Lower leg skin (tissue), 3 donors: ENCODE data around the gene CPA1.

Source experiments
- POLR2A ChIP-seq, 2 donors: fragments of 450-650 bp; IDR thresholded peaks; one replicate each; pipeline ENCODE4 v1.6.1; 2016 to 2017; ENCODE audit warnings: antibody characterized with exemption in 2 of 2, mild to moderate bottlenecking in 1 of 2, moderate library complexity in 1 of 2
- TF ChIP-seq, protein P1 (sequence below), 3 donors: fragments of 450-650 bp; IDR thresholded peaks; one replicate each; pipeline ENCODE4 v1.5.1; 2016; ENCODE audit warnings: antibody characterized with exemption in 3 of 3, mild to moderate bottlenecking in 3 of 3, moderate library complexity in 2 of 3

DNA sequence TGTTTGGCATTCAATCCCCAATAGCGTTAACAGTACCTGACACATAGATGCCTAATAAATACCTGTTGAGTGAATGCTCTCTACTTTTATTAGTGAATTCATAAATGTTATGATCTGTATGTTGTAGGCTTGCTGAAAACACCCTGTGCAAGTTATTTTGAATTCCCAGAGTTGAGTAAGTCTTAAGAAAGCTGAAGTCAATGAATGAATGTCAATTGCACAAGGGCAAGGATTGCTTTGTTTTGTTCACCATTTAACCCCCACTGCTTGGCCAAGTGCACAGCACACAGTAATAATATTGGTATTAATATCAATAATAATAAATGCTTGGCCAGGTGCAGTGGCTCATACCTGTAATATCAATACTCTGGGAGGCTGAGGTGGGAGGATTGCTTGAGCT is 10.2 kb downstream of the CPA1 start:
- TF ChIP-seq, protein P1, sequence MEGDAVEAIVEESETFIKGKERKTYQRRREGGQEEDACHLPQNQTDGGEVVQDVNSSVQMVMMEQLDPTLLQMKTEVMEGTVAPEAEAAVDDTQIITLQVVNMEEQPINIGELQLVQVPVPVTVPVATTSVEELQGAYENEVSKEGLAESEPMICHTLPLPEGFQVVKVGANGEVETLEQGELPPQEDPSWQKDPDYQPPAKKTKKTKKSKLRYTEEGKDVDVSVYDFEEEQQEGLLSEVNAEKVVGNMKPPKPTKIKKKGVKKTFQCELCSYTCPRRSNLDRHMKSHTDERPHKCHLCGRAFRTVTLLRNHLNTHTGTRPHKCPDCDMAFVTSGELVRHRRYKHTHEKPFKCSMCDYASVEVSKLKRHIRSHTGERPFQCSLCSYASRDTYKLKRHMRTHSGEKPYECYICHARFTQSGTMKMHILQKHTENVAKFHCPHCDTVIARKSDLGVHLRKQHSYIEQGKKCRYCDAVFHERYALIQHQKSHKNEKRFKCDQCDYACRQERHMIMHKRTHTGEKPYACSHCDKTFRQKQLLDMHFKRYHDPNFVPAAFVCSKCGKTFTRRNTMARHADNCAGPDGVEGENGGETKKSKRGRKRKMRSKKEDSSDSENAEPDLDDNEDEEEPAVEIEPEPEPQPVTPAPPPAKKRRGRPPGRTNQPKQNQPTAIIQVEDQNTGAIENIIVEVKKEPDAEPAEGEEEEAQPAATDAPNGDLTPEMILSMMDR (IDR thresholded peaks at IDR 0.05), result no peak
- no peak for TF ChIP-seq POLR2A (IDR thresholded peaks at IDR 0.05)
